NOMO-1 treated with DMSO at 0.1 percent for 48 hours (cell line): ENCODE data around the gene MAML2.

Experiments
- DNase-seq: peaks from one replicate; lab custom pipeline; 2025; ENCODE audit not compliant: unreplicated experiment; lab: John Stamatoyannopoulos, UW

Gene MAML2

DNA sequence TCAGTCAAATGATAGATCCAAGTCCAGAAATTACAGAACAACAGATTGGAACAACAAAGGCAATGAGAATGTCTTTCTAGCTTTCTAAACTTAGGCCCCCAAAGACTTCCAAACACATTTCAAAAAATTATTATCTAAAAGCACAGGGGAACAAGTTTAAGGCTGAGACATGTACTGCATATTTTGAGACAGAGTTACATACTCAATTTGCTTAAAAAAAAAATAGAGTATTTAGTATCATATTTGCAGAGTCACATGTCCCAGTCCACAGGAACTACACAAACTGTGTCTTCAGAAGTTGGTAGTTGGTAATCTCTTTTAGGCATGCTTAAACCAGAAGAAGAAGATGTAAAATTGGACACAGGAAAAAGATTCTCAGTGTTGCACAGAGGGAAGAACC, 127.2 kb downstream of the MAML2 start:
- no peak for DNase-seq

DNA sequence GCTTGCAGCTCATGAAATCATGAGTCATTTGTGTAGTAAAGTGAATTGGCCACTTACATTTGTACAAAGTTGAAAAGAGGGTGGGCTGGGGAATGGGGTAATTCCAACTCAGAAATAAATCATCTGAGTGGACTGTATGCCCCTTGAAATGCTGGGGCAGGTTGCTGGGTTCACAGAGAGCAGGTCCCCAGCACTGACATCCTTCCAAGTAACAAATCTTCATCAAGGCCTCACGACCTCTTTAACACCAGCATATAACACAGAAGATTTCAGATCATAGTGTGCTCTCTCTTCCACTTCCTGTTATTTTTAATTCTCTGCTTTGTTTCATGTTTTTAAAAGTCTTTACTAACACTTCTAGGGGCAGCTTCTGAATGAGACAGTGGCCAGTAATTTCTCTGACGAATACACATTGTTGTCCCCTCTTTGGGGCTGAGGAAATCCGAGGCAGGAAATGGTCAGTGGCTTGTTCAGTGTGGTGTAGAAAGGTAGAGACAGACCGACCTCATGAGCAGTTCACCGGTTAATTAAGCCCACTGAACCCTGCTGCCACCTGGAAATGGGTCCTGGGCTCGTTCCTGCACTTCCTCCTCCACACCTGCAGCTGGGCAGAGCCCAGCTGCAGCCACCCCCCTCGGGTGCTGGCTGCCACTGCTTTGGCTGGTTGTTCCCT, 127.7 kb downstream of the MAML2 start:
- peak; percentile 16 for DNase-seq

DNA sequence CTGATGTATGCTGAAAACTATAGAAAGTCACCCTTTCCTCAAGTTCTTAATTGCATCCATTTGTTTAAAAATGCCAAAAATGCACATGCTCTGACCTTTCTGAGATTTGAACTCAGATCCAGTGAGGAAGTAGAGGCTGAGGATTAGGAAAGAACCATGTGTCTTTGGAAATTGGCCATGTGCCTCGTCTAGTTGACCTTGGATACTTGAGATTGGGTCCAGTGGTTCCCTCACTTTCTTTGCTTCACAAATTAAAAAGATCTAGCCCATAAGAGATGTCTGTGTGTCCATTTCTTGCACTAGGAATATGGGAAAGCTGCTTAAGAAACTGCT, 128.3 kb downstream of the MAML2 start:
- no peak for DNase-seq

DNA sequence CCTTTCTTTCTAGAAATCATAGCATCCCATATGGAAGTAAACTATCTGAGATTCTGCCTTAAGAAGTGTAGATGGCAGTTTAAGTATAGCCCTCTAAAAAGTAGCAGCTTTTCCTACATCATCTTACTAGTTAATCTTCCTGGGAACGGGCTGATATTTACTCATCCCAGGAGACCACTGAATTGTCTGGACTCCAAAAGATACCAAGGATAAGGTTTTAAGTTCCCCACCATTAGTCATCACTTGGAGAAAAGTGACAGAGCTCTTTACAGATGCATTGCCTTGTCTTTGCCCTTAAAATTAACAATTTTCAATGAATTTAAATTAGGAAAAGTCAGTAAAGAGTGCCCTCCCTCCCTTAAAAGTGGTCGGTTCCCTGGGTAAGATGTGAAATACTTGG, 129.5 kb downstream of the MAML2 start:
- DNase-seq = no peak

DNA sequence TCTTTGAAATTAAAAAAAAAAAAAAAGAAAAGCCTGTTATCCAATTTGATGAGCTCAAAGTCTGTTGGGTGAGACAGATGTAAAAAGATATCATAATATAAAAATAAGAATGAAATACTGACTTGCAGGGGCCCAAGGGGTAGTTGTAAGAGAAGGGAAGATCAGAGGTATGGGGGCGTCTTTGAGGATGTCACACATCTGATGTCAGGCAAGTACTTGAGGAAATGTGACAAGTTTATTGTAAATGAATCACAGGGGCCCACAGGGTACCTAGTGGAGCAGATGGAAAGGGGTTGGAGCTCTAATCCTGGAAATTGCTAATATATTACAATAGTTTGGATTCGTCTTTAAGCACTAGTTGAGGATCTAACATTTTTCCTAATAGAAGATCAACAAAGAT, 131.6 kb downstream of the MAML2 start:
- DNase-seq = no peak

DNA sequence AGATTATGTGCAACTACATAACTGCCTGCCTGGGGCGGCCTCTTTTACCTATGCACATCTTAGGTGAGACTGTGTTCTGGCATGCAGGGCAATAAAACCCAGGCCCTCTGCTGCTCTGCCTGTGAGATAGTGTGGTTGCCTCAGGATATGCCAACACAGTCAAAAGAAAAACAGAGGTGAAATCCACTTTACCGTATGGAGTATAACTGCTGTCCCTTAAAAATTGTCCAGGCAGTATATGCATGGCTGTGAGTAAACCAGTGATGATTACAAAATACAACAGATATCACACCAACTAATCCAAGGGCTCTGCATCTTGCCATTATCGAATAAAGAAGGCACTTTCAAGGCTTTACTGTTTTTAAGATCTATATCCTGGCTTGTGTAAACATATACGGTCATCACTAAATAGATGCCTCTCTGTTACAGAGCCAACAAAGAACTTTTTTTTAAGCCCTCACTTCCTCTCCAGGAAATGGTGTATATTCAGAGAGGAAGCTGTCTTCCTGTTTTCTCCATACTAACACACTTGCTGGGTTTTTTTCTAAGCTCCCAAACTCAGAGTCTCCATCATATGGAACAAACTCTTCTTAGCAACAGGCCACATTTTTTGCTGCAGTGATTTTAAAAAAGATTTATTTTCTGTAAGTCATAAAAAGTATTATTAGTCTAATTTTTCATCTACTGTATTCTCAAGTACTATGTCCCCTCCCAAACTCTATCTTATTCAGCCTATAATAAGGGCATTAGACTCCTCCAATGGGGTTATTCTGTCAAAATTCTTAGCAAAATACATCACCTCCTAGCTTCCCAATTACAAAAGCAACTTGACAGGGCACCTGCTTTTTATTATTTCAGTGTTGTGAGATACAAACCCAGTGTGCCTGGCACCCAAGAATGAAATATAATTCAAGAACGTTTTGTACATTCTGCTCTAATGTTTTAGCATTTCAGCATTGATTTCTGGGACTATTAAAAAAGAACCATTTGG, 135.2 kb downstream of the MAML2 start:
- DNase-seq = peak; percentile 19

DNA sequence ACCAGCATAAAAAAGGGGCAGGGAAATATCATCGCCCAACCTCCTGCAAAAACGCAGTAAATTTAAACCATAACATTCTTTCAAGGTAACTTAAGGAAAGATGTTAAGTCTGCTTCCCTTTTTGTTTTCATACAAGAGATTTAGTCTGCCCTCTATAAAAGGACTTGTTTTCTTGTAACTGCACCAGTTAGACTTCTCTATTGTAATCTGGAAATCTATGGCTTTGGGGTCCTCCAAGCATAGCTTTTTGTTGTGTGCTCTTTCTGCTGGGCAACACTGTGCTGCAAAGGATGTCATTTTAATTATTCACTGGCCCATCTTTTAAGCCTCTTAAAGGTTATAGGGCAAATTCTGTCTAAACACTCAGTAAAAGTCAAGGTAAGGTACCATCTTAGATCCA, 136.0 kb downstream of the MAML2 start:
- no peak for DNase-seq

DNA sequence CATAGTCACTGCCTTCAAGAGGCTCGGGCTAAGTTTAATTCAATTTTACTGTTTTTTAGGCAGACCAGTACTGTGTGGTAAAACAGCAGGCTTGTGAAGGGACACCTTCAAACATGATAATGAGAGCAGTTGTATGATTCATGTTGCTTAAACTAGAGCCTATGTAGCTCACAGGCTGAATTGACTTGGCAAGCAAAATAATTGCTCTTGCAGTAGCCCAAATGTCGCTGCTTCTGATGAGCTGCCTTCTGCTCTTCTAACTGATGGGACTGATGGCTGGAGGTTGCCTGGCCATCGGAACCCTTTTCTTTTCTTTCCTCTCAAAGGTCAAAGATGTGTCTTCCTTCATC, 137.6 kb downstream of the MAML2 start:
- no peak for DNase-seq

DNA sequence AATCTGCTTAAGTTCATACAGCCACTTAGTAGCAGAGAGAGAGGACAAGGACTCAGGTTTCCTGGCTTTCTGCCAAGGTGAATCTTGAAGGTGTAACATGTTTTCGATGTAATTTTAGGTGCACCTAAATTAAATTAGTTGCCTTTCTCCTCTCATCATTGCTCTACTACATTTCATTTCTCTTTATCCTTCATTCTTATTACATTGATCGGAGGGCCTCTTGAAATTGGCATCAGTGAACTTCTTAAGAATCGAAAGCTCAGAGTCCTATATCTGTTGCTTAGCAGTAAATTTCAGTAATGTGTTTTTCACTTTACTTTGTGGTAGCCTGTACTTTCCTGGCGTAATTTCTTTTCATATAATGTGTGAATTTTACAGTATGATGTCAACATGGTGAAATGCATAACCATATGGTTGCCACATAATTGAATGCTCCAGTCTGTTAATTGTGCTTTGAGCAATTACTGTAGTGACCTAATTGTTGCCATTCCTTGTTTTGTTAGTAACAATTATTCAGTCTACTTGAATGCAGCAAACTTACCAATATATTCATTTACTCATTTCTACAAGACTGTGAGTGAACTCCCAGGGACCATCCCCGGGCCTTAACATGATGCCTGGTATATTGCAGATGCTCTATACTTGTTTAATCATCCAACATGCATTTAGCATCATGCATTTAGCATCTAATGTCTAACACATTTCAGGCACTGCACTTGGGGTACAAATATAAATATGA, 138.1 kb downstream of the MAML2 start:
- DNase-seq = no peak

DNA sequence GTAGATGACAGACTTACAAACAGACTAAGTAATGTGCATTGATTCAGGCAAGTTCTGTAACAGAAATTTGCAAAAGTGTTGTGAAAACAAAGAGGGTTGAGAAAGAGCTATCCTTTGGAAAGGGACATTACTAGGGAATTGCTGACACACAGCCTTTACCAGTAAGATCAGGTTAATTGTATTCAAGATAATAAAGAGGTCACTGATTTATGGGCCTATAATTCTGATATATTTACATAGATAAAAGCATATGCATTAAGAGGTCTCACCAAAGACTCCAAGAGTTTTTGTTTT, 138.7 kb downstream of the MAML2 start:
- no peak for DNase-seq

DNA sequence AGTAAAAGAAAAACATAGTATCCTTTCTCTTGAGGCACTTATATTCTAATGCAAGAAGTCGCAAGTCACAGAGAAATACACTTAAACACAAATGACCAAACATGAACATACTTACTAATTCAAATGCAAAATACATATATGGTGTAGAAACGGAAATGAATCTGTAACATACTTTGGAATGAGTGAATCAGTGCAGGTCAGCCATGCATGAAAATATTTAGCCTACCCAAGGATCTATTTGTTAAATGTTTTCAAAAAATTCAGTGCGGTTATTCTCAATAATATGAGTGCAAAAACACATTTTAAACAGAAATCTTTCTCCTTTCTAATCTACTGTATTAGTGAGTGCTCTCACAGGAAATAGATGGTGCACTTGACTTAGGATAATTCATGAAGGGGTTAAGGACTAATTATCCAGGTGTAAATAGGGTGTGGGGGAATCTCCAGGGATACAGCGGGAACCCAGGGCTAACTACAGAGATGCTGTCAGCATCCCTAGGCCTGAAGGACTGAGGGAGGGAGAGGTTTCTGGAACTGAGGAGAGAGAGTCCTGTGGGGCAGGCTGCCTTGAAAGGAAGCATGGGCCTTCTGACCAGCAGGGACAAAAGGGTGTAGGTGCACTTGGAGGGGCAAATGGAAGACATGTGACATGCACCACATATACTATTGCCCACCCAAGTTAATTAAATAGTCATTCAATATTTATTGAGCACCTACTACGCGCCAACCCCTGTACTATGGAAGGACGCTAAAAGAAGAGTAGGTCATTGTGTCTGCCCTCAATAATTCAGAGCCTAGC, 139.2 kb downstream of the MAML2 start:
- DNase-seq = no peak

DNA sequence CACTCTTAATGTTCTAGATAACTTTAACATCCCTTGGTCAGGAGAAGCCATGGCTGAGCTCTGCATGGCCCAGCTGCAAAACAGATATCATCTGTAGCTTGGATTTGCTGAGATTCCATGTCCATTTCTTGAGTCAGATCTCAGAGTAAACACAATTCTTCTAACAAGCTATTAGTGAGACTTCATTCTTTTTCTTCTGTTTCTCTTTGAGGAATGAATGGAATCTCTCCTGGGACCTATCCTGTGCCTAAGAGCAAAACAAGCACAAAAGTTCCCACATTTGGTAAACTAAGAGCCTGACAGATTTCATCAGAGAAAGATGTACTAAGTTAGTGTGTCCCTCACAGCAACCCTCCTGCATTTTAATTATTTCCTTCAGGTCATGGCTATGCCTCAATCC, 142.8 kb downstream of the MAML2 start:
- no peak for DNase-seq

DNA sequence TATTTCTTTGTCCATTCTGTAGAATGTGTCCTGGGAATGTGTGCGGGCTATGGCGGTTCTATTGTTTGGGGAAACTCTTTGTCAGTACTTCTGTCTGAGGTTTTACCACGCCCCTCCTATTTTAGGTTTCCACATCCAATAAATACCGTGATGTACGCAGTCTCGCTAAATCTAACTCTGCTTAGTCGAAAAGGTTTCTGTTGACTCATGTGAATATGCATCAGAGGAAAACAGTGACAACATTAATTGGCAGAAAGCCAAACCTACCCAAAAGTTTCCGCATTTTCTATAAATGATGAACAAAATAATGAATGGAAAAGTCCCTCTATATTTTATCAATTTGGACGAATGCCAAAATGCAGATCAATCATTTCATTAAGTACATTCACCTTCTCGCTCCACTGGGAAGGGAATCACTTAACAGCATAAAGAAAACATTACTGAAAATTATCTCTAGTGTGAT, 143.4 kb downstream of the MAML2 start:
- no peak for DNase-seq

DNA sequence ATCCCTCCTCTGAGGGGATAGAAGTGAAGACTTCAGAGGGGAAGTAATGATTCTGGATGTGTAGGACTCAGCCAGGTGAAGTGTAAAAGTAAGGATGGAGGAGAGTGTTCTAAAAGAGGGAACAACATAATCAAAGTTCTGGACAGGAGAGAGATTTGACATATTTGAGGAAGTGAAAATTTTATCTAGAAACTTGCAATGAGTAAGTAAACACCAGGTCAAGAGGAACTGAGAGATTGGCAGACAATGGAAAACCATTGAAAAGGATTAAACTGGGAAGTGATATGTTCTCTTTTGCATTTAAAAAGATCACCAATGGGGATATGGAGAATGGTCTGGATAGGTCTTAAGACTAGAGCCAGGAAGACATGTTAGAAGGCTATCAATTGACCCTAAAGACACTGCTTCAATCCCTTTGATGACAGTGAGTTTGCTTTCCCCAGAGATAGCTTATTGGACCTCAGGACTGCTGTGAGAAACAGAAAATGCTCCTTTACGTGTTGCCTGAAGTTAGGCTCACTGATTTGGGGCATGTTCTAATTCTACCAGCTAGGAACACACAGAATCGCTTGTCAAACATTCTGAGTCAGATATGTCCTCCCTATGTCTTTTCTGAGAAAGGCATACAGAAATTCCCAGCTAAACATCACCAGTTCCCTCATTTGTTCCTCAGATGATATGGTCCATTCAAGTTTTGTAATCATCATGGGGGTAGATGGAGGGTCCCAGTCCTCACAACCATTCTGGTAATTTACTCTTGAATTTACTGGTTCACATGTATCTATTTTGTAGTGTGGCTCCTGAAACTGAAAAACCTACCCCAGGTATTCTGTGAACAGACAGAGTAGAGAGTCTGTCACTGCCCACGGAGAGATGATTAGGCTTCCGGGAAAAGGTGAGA, 144.9 kb downstream of the MAML2 start:
- peak; percentile 82 for DNase-seq

DNA sequence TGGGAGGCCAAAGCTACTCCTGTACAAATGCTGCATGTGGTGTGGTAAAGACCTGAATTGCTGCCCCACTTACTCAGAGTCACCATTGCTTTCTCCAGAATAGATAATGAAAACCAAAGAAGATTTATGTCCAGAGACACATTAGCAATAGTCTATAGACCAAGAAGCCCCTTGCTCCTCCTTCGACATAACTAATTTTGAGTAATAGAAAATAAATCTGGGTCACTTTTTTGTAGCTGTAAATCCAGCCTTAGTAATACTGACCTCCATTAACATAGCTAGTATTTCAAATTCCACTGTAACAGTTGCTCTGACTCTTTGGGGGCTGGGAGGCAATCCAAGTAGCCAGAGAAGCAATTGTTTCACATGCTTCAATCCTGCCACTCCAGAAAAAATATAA, 145.9 kb downstream of the MAML2 start:
- no peak for DNase-seq

DNA sequence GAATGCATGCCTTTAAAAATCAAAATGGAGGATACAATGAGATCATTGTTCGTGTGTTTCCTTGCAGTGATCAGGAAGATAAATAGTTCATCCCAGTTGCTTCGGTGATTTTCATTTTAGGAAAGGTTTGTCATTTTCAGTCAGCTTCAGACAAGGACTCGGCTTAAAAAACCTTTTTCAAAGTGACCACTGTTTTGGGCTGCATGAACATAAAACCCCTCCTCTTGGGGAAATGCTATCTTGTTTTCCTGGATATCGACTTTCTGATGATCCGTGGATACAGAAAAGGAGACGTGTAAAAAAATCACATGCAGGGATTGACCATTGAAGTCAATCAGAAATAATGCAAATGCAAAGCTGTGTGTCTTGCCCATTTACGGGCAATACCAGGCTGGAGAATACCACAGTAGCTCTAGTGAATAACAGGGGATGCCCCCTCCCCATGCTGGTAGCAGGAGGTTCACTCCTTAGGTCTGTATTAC, 146.8 kb downstream of the MAML2 start:
- DNase-seq = no peak

DNA sequence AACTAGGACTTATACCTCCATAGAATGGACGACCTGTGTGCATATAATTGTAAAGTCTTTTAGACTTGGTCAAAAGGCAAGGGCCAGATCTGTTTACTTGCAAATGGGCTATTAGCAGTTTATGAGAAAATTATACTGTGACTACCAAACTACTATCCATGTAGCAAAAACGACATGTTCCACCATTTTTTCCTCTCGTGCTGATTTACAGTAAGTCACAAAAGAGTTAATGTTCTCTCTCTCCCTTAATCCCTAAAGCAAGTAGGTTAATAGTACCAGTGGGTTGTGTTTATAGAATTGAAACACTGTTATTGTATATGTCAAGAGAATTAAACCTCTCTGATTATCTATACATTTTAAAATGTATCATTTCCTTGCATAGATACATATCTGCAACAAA, 147.3 kb downstream of the MAML2 start:
- DNase-seq = no peak

DNA sequence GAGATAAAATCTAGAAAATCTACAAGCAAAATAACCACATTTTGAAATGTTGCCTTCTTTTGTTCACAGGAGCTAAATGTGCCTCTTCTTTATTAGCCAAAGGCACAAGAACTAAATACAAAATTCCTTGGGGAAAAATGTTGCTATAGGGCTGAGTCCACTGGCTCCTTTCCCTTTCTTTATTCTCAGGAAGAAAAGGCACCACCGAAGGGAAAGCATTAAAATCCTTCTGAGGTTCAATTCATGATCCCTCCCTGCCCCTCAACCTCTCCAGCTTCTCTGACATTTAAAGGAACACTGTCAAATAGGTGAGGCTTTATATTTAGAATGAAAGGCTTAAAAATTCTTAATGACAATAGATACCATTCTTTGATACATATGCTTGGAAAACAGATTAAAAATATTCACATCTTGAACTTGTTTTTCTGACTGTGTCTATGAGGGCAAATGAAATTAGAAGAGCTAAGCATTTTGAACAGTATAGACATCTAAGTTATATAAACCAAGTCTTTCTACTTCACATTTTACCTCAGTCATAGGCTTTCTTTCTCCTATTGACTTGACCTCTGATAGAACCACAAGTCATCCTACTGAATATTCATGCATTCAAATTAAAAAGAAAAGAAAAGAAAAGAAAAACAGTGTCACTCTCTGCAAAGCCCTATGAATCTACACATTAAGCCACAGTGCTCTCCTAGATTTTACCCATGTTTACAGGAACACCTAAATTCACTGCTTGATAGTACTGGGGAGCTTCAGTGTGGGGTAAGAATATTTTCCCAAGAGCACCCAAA, 148.2 kb downstream of the MAML2 start:
- DNase-seq = no peak

DNA sequence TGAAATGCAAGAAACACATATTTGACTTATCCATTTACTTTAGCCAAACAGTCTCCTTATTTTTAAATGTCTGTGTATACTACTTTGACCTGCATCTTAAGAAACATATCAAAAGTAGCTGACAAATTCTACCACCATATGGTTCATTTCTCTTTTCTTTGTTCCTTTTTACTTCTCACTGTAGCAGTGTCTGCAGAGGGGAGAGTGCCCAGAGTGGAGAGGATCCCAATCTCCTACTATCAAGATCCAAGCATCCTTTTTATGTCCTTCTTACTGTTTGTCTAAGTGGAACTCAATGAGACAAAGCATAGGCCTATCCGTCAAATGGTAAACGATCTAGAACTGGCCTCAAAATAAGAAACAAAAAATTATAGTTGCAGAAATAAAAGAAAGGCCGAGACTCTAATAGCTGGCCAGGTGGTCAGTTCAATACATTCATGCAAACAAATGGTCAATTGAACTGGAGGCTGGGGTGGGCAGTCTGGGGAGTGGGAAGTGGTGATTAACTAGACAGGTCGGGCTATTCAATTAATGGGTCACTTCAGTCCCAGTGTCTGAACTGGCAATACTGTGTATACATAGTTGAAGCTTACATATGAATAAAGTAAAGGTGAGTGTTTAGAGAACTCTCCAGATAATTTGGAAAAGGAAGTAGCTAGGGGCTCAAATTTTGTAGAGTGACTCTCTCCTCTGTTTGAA, 149.1 kb downstream of the MAML2 start:
- DNase-seq = no peak
